CD4-positive, alpha-beta T cell treated with Interleukin-12 subunit alpha and Interleukin-12 subunit beta, for 1 hour (primary cell): ENCODE data around the gene ACIN1.

Experiments
- DNase-seq: peaks from one replicate; pipeline ENCODE4 v3.0.0-alpha.2; 2020

ACIN1 gene

GRCh38 chr14:23094666-23095195 lies at the start of gene ACIN1:
Gene ACIN1, minus strand, starts transcription at chr14:23095136. Its CDS starts 24 bp downstream, at chr14:23095112.
- peak; percentile 82 for DNase-seq

GRCh38 chr14:23143911-23144310 lies 49.0 kb upstream of the ACIN1 start:
- no peak for DNase-seq

GRCh38 chr14:23142826-23143225 lies 47.9 kb upstream of the ACIN1 start:
- no peak for DNase-seq

GRCh38 chr14:23141706-23142444 lies 46.9 kb upstream of the ACIN1 start:
- no peak for DNase-seq

- DNase-seq = no peak
These were observed 45.4 kb upstream of the ACIN1 start for GRCh38 chr14:23140371-23140770.

GRCh38 chr14:23139874-23140273 lies 44.9 kb upstream of the ACIN1 start:
- DNase-seq = no peak

GRCh38 chr14:23137813-23138535 lies 43.0 kb upstream of the ACIN1 start:
- no peak for DNase-seq

- no peak for DNase-seq
These were observed 42.4 kb upstream of the ACIN1 start for GRCh38 chr14:23137192-23137812.

GRCh38 chr14:23136566-23137133 lies 41.7 kb upstream of the ACIN1 start:
- no peak for DNase-seq

GRCh38 chr14:23132970-23133369 lies 38.0 kb upstream of the ACIN1 start:
- DNase-seq = no peak

- DNase-seq = no peak
These were observed 36.5 kb upstream of the ACIN1 start for GRCh38 chr14:23131482-23131881.

- no peak for DNase-seq
These were observed 35.9 kb upstream of the ACIN1 start for GRCh38 chr14:23130871-23131270.

- DNase-seq = no peak
These were observed 34.9 kb upstream of the ACIN1 start for GRCh38 chr14:23129759-23130316.

GRCh38 chr14:23128969-23129758 lies 34.2 kb upstream of the ACIN1 start:
- no peak for DNase-seq

- DNase-seq = no peak
These were observed 32.9 kb upstream of the ACIN1 start for GRCh38 chr14:23127861-23128260.

- no peak for DNase-seq
These were observed 31.8 kb upstream of the ACIN1 start for GRCh38 chr14:23126548-23127278.

- DNase-seq = no peak
These were observed 31.1 kb upstream of the ACIN1 start for GRCh38 chr14:23125933-23126524.

GRCh38 chr14:23125011-23125410 lies 30.1 kb upstream of the ACIN1 start:
- no peak for DNase-seq

- no peak for DNase-seq
These were observed 29.5 kb upstream of the ACIN1 start for GRCh38 chr14:23124337-23124954.

GRCh38 chr14:23123419-23123818 lies 28.5 kb upstream of the ACIN1 start:
- DNase-seq = no peak

- DNase-seq = no peak
These were observed 27.1 kb upstream of the ACIN1 start for GRCh38 chr14:23122086-23122485.
